Left lung (tissue), 10 donors: ENCODE measurements around the gene TMEM164. TPM values are rescaled to one million over a fixed set of nuclear protein-coding genes. Genes with fewer than 3 reads are reported as not detected.
A peak's percentile ranks its signal among the peaks of the same experiment; 100 is the strongest.
"Not testable (repeated sequence)": the region's sequence is repeated elsewhere in the genome, so short reads cannot be mapped to it uniquely, and the experiment has no call there.

ENCODE experiments used
- ATAC-seq: fragments of 200-7000 bp; cut with Tn5 transposase; one replicate; pipeline ENCODE4 v1.9.1; 2020; ENCODE audit warnings: moderate library complexity
- DNase-seq, 4 donors: peaks; one replicate each; pipeline ENCODE4 v3.0.0-alpha.2; 2013 to 2020
- H3K27ac ChIP-seq, 2 donors: fragments of 200-600 bp; sonication (generic) in 1 of 2; one replicate each; pipeline versions ENCODE4 v1.5.0 to v1.8.0; 2020 to 2021
- H3K27me3 ChIP-seq, 2 donors: fragments of 200-600 bp; sonication (generic) in 1 of 2; one replicate each; pipeline versions ENCODE4 v1.5.0 to v1.8.0; 2020 to 2021
- H3K36me3 ChIP-seq, 2 donors: fragments of 200-600 bp; sonication (generic) in 1 of 2; one replicate each; pipeline versions ENCODE4 v1.5.0 to v1.8.0; 2020 to 2021
- H3K4me1 ChIP-seq, 2 donors: fragments of 200-600 bp; one replicate each; pipeline ENCODE4 v1.8.0; 2021
- H3K4me3 ChIP-seq, 2 donors: fragments of 200-600 bp; sonication (generic) in 1 of 2; one replicate each; pipeline versions ENCODE4 v1.5.0 to v1.8.0; 2020 to 2021; ENCODE audit warnings: mild to moderate bottlenecking in 1 of 2
- H3K9me3 ChIP-seq, 2 donors: fragments of 200-600 bp; sonication (generic) in 1 of 2; one replicate each; pipeline versions ENCODE4 v1.5.0 to v1.8.0; 2020 to 2021
- intact Hi-C, 2 donors: fragments of 100-400 bp; cut with DNase I; formaldehyde crosslinking; loops; one replicate each; pipeline versions ENCODE4 v1.11.2 to v1.14.2; 2022
- polyA plus RNA-seq, 6 donors: library from polyadenylated mRNA; unstranded; fragments of 120-200 nt; gene quantifications; one replicate each; pipeline ENCODE4 v1.2.1, GENCODE V29; 2013; ENCODE audit not compliant: insufficient read length in 6 of 6
- total RNA-seq, 2 donors: library from RNA; stranded (reverse); fragmentation: NEBNext Ultra II Directional; extraction: Animal tissue kit (Norgen Biotek cat#: 25700); gene quantifications; one replicate each; pipeline ENCODE4 v1.2.1, GENCODE V29; 2021
- TF ChIP-seq, protein P1 (sequence below), 2 donors: fragments of 200-600 bp; sonication (generic) in 1 of 2; IDR thresholded peaks; one replicate each; pipeline versions ENCODE4 v1.5.0 to v1.8.0; 2021; ENCODE audit warnings: antibody characterized with exemption in 2 of 2
- donor health status: DM: no; HTN: yes; CAD: no.
- donor health status: DM: no; HTN: no; CAD: no.

Gene TMEM164
- total and polyA plus RNA-seq, 8 donors: 39.2 to 111 (median 47.0) TPM

GRCh38 chrX:110145311-110145710, 142.4 kb downstream of the TMEM164 start:
- ATAC-seq: no peak
- H3K27ac ChIP-seq: no peak overlapping the region
- intact Hi-C loops: loop anchor here in 1 of 2 donors (10.0 kb wide), 1 partner anchor 231 kb away; no protein-coding TSS in a partner anchor

GRCh38 chrX:110145854-110146253, 142.9 kb downstream of the TMEM164 start:
- TF ChIP-seq, protein P1, sequence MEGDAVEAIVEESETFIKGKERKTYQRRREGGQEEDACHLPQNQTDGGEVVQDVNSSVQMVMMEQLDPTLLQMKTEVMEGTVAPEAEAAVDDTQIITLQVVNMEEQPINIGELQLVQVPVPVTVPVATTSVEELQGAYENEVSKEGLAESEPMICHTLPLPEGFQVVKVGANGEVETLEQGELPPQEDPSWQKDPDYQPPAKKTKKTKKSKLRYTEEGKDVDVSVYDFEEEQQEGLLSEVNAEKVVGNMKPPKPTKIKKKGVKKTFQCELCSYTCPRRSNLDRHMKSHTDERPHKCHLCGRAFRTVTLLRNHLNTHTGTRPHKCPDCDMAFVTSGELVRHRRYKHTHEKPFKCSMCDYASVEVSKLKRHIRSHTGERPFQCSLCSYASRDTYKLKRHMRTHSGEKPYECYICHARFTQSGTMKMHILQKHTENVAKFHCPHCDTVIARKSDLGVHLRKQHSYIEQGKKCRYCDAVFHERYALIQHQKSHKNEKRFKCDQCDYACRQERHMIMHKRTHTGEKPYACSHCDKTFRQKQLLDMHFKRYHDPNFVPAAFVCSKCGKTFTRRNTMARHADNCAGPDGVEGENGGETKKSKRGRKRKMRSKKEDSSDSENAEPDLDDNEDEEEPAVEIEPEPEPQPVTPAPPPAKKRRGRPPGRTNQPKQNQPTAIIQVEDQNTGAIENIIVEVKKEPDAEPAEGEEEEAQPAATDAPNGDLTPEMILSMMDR (IDR thresholded peaks at IDR 0.05): peak; percentile 34 to 47
- ATAC-seq: peak; percentile 82
- Histone ChIP-seq H3K4me3 (no peak overlapping the region), H3K4me1 (peaks cover 0 to 19% of the 10 kb centered on the region in 2 donors), H3K9me3 (no peaks in the 10 kb centered on the region), H3K36me3 (no peaks in the 10 kb centered on the region), H3K27me3 (no peaks in the 10 kb centered on the region), H3K27ac (no peak overlapping the region)
- DNase-seq: no peak
- intact Hi-C loops: loop anchor here in 1 of 2 donors (10.0 kb wide), 1 partner anchor 231 kb away; no protein-coding TSS in a partner anchor

More at GRCh38 chrX:110145311-110145710, 142.4 kb downstream of the TMEM164 start:
- Histone ChIP-seq H3K9me3 (no peaks in the 10 kb centered on the region), H3K36me3 (no peaks in the 10 kb centered on the region), H3K27me3 (no peaks in the 10 kb centered on the region), H3K4me3 (no peak overlapping the region), H3K4me1 (peaks cover 0 to 19% of the 10 kb centered on the region in 2 donors)
- TF ChIP-seq, protein P1 (IDR thresholded peaks at IDR 0.05): no peak
- DNase-seq: no peak

- H3K9me3 ChIP-seq: no peaks in the 10 kb centered on the region
- intact Hi-C loops: loop anchor here in 1 of 2 donors (10.0 kb wide), 1 partner anchor 232 kb away; no protein-coding TSS in a partner anchor
- DNase-seq (peak in 2 of 4 donors; percentile 28 to 55), ATAC-seq (peak; percentile 82)
- H3K27ac ChIP-seq: no peak overlapping the region
- H3K36me3 ChIP-seq: no peaks in the 10 kb centered on the region
- H3K27me3 ChIP-seq: no peaks in the 10 kb centered on the region
- peaks cover 0 to 19% of the 10 kb centered on the region in 2 donors for H3K4me1 ChIP-seq
- no peak overlapping the region for H3K4me3 ChIP-seq
- TF ChIP-seq, protein P1 (IDR thresholded peaks at IDR 0.05): peak; percentile 60 to 63
These were observed 143.6 kb downstream of the TMEM164 start for GRCh38 chrX:110146521-110146920.

DNA sequence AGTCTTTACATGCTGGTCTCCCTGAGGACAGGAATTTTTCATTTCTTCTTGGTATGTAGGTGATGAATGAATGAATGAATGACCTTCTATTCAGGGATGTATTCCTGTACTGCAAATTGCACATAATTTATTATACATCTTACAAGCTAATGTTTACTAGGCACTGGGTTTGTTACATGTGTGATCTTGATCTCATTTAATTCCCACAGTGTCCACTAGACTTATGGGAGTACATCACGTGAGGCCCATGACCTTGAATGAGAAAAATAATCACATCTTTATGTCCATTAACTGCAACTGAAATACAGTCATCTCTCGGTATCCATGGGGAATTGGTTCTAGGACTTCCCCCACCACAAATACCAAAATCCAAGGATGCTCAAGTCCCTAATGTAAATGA, 150.3 kb downstream of the TMEM164 start:
- no peaks in the 10 kb centered on the region for H3K36me3 ChIP-seq
- ATAC-seq (no peak), DNase-seq (no peak)
- intact Hi-C loops: loop anchor here in 1 of 2 donors (10.0 kb wide), 1 partner anchor 262 kb away; no protein-coding TSS in a partner anchor
- H3K9me3 ChIP-seq: no peaks in the 10 kb centered on the region
- TF ChIP-seq, protein P1 (IDR thresholded peaks at IDR 0.05): no peak
- no peak overlapping the region for H3K27ac ChIP-seq
- H3K4me3 ChIP-seq: no peak overlapping the region
- no peaks in the 10 kb centered on the region for H3K4me1 ChIP-seq
- H3K27me3 ChIP-seq: no peaks in the 10 kb centered on the region

DNA sequence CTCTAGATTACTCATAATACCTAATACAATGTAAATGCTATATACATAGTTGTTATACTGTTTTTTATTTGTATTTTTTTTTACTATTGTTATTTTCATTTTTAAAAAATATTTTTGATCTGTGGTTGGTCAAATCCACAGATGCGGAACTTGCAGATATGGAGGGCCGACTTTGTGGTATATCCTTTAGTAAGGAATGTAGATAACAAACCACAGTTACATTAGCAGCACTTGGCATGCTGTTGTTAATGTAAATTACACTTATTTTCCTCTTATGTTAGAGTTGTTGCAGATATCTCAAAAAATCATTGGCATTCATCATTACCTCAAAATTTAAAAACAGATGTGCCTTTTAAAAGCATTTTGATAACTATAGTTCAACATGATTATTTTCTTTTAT, 151.0 kb downstream of the TMEM164 start:
- Histone ChIP-seq H3K4me1 (no peaks in the 10 kb centered on the region), H3K9me3 (no peaks in the 10 kb centered on the region), H3K4me3 (no peak overlapping the region), H3K36me3 (no peaks in the 10 kb centered on the region), H3K27me3 (no peaks in the 10 kb centered on the region), H3K27ac (no peak overlapping the region)
- ATAC-seq (no peak), DNase-seq (no peak)
- TF ChIP-seq, protein P1 (IDR thresholded peaks at IDR 0.05): no peak
- intact Hi-C loops: loop anchor here in 1 of 2 donors (10.0 kb wide), 1 partner anchor 261 kb away; no protein-coding TSS in a partner anchor

GRCh38 chrX:110154328-110154727, 151.4 kb downstream of the TMEM164 start:
- not testable (repeated sequence) for ATAC-seq, H3K27ac ChIP-seq, H3K27me3 ChIP-seq, DNase-seq, H3K4me1 ChIP-seq, H3K36me3 ChIP-seq, H3K9me3 ChIP-seq, H3K4me3 ChIP-seq
- intact Hi-C loops: loop anchor here in 1 of 2 donors (10.0 kb wide), 1 partner anchor 260 kb away; no protein-coding TSS in a partner anchor
